Suprapubic skin (tissue), 4 donors: ENCODE measurements around the gene RERE.

Source experiments
- EP300 ChIP-seq: sonication (generic); formaldehyde crosslinking; IDR thresholded peaks from one replicate; pipeline ENCODE4 v1.6.1; 2017; ENCODE audit warnings: antibody characterized with exemption
- POLR2A ChIP-seq, 2 donors: fragments of 450-650 bp; IDR thresholded peaks; one replicate each; pipeline ENCODE4 v1.6.1; 2017; ENCODE audit warnings: antibody characterized with exemption in 2 of 2, mild to moderate bottlenecking in 2 of 2, moderate library complexity in 2 of 2
- POLR2AphosphoS5 ChIP-seq, 3 donors: sonication (generic); formaldehyde crosslinking; IDR thresholded peaks; one replicate each; pipeline ENCODE4 v1.6.1; 2017; ENCODE audit warnings: antibody characterized with exemption in 3 of 3
- TF ChIP-seq, protein P1 (sequence below), 2 donors: fragments of 200-600 bp in 1 of 2; fragments of 450-650 bp in 1 of 2; sonication (generic) in 1 of 2; IDR thresholded peaks; one replicate each; pipeline ENCODE4 v1.5.1; 2016 to 2019; ENCODE audit warnings: antibody characterized with exemption in 2 of 2, mild to moderate bottlenecking in 1 of 2, moderate library complexity in 1 of 2

DNA sequence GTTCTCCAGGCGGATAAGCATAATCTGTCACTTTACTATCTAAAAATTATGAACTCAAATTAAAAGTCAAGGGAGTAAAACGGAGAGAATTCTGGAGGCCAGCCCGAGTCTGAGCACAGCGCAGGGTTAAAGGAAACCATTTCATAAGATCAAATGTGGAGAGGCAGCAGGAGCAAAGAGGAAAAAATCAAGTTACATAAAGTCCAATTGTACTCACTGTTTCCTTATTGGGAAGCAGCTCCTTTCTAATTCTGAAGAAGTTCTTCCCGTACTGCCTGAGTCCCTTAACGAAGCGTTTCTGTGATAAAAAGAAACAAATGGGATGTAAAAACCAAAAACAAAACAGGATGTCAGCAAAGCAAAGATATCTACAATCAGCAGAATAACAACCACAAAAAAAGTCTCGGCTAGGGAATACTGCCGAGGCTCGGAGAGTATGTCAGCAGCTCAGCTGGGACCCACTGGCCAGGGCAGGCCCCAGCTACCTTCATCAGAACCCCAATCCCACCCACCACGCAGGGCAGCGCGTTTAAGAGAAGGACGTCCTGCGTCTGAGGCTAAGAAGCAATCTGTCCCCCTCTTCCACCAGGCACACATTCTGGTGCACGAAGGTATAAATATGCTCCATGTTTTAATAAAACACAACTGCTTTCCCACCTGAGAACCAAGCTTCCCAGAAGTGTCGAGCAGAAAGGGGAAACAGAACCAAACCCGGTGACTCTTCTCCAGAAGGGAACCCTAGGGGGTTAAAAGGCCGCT, 394.8 kb downstream of the RERE start:
- TF ChIP-seq, protein P1, sequence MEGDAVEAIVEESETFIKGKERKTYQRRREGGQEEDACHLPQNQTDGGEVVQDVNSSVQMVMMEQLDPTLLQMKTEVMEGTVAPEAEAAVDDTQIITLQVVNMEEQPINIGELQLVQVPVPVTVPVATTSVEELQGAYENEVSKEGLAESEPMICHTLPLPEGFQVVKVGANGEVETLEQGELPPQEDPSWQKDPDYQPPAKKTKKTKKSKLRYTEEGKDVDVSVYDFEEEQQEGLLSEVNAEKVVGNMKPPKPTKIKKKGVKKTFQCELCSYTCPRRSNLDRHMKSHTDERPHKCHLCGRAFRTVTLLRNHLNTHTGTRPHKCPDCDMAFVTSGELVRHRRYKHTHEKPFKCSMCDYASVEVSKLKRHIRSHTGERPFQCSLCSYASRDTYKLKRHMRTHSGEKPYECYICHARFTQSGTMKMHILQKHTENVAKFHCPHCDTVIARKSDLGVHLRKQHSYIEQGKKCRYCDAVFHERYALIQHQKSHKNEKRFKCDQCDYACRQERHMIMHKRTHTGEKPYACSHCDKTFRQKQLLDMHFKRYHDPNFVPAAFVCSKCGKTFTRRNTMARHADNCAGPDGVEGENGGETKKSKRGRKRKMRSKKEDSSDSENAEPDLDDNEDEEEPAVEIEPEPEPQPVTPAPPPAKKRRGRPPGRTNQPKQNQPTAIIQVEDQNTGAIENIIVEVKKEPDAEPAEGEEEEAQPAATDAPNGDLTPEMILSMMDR (IDR thresholded peaks at IDR 0.05), result no peak
- TF ChIP-seq POLR2A (IDR thresholded peaks at IDR 0.05) (no peak), EP300 (no peak), POLR2AphosphoS5 (IDR thresholded peaks at IDR 0.05) (no peak)
